ENCODE results near the gene DTYMK. TPM values are rescaled to one million over a fixed set of nuclear protein-coding genes. Genes with fewer than 3 reads are reported as not detected.

The DTYMK gene
- total and polyA plus RNA-seq, 2 of the 8 experiments (the other 6 are each of a cell fraction or from before 2014, with no cell fraction given): 58.3 to 69.9 TPM

- ChIA-PET POLR2A (ENCODE audit: partially characterized antibody) (interaction anchor here (2.5 to 10.7 kb wide), 2 partner anchors 10 to 27 kb away, joined by 8 to 64 read pairs; partner anchors contain the start of gene ING5), CTCF (ENCODE audit: partially characterized antibody) (interaction anchor here (0.9 to 1.0 kb wide), 5 partner anchors 8 to 149 kb away, joined by 3 to 4 read pairs (median 4); no protein-coding TSS in a partner anchor)
- Histone ChIP-seq H3K27me3 (replicated peaks in 1 of 4; ENCODE audit: control insufficient read depth in 3 of 4, extremely low read depth in 1 of 4, insufficient read depth in 3 of 4, low read length in 3 of 4) (peaks cover 0 to 4% (median 3%) of the 10 kb centered on the region in 4 experiments; a peak in 4 of 7 replicates), H3K14ac (ENCODE audit: insufficient read length) (no peak overlapping the region), H3K4me2 (ENCODE audit: insufficient read depth in 1 of 2, low read depth in 2 of 2, low read length in 2 of 2) (no peak overlapping the region), H2AFZ (ENCODE audit: low read length) (no peak overlapping the region), H3K4ac (replicated peaks; ENCODE audit: insufficient read length, low read depth, low read length) (no peak overlapping the region), H3K79me1 (ENCODE audit: low read depth, low read length) (0 out of 2 replicates have a peak, but pooled peaks cover 2% of the 10 kb centered on the region), H2BK12ac (ENCODE audit: low read depth, low read length) (no peak overlapping the region), H3K4me3 (ENCODE audit: extremely low read depth in 1 of 4, insufficient read depth in 2 of 4, low read depth in 3 of 4, low read length in 4 of 4) (no peak overlapping the region), H2BK20ac (ENCODE audit: low read length) (no peak overlapping the region), H3K23me2 (ENCODE audit: low read depth, low read length) (peaks cover 6% of the 10 kb centered on the region; the same call in 1 of the 2 replicates), H4K91ac (replicated peaks; ENCODE audit: insufficient read length, low read length) (no peak overlapping the region), H4K5ac (ENCODE audit: insufficient read length, low read depth, low read length) (no peak overlapping the region), H3K56ac (replicated peaks; ENCODE audit: insufficient read length, low read depth, low read length) (no peak overlapping the region), H3K36me3 (ENCODE audit: control insufficient read depth in 2 of 4, insufficient read depth in 4 of 4, low read length in 3 of 4) (peaks cover 0 to 9% (median 2%) of the 10 kb centered on the region in 4 experiments; a peak in 3 of 8 replicates), H3K9ac (replicated peaks in 1 of 4; ENCODE audit: extremely low read depth in 1 of 4, low read depth in 3 of 4, low read length in 3 of 4) (no peak overlapping the region), H4K20me1 (replicated peaks in 1 of 2; ENCODE audit: control insufficient read depth in 1 of 2, insufficient read depth in 2 of 2, low read length in 2 of 2) (peaks cover 3 to 5% of the 10 kb centered on the region in 2 experiments), H2BK120ac (replicated peaks; ENCODE audit: low read depth, low read length) (no peak overlapping the region), H2BK15ac (ENCODE audit: low read length) (no peak overlapping the region), H3K18ac (ENCODE audit: extremely low read depth, low read length) (no peak overlapping the region), H4K8ac (ENCODE audit: extremely low read depth, insufficient read depth, low read length) (no peak overlapping the region), H3K23ac (ENCODE audit: insufficient read length) (no peak overlapping the region), H2BK5ac (ENCODE audit: low read depth, low read length) (no peak overlapping the region), H3K4me1 (replicated peaks in 1 of 4; ENCODE audit: control insufficient read depth in 3 of 4, insufficient read depth in 4 of 4, low read length in 3 of 4) (peaks cover 0 to 3% (median 0%) of the 10 kb centered on the region in 4 experiments; a peak in 2 of 7 replicates), H3K9me3 (ENCODE audit: insufficient read depth in 2 of 2, low read depth in 1 of 2, low read length in 1 of 2) (no peaks in the 10 kb centered on the region), H3K27ac (ENCODE audit: low read depth, low read length) (no peak overlapping the region), H3K79me2 (ENCODE audit: control insufficient read depth in 1 of 2, insufficient read depth in 2 of 2, low read length in 2 of 2) (no peaks in the 10 kb centered on the region), H2AK5ac (ENCODE audit: low read depth, low read length) (no peak overlapping the region)
- DNase-seq (ENCODE audit: low read depth in 1 of 2, low spot score in 2 of 2) (no peak), FAIRE-seq (no peak)
- WGBS, 2 experiments (ENCODE audit: extremely low coverage in 1 of 2, insufficient coverage in 1 of 2, insufficient read length in 1 of 2, insufficient replicate concordance in 2 of 2, low coverage in 1 of 2, low lambda C conversion rate in 2 of 2, missing lambda C conversion rate in 1 of 2): 91% methylated on average over 6 of the region's 6 CpGs; no CpG with 5 or more reads in 1 of the 2 experiments
- TF ChIP-seq EP300 (IDR thresholded peaks at IDR 0.05; ENCODE audit: borderline replicate concordance in 1 of 2, low read depth in 2 of 2, low read length in 2 of 2): no peak
- TF ChIP-seq NRF1 (IDR thresholded peaks at IDR 0.05; ENCODE audit: low read depth, low read length): no peak
- TF ChIP-seq GABPA (IDR thresholded peaks at IDR 0.05; ENCODE audit: borderline replicate concordance, insufficient read depth, low read length): no peak
- TF ChIP-seq NANOG (IDR thresholded peaks at IDR 0.05; ENCODE audit: insufficient read depth, low read depth, low read length, poor library complexity, severe bottlenecking): no peak
- no peak for TF ChIP-seq KDM4A (IDR thresholded peaks at IDR 0.05; ENCODE audit: low read depth, low read length, severe bottlenecking)
- TF ChIP-seq RFX5 (IDR thresholded peaks at IDR 0.05; ENCODE audit: borderline replicate concordance, low read depth, low read length): no peak
- TF ChIP-seq RNF2 (IDR thresholded peaks at IDR 0.05; ENCODE audit: borderline replicate concordance, low read depth, low read length, missing control alignments, poor library complexity, severe bottlenecking): no peak
- no peak for TF ChIP-seq TAF1 (IDR thresholded peaks at IDR 0.05; ENCODE audit: low read depth, low read length)
- no peak for TF ChIP-seq SUZ12 (IDR thresholded peaks at IDR 0.05; ENCODE audit: low read length)
- TF ChIP-seq ZNF274 (IDR thresholded peaks at IDR 0.05; ENCODE audit: borderline replicate concordance, extremely low read depth, low read length): no peak
- no peak for TF ChIP-seq CHD1 (IDR thresholded peaks at IDR 0.05; ENCODE audit: low read depth, low read length)
- TF ChIP-seq CREB1 (IDR thresholded peaks at IDR 0.05): no peak
- TF ChIP-seq BCL11A (IDR thresholded peaks at IDR 0.05; ENCODE audit: low read depth in 2 of 2, low read length in 2 of 2): no peak
These were observed 43.3 kb upstream of the DTYMK start for GRCh38 chr2:241729868-241730267.
